Fibroblast of skin of abdomen (primary cell): ENCODE results near the gene LOXL1.

Source experiments
- DNase-seq: peaks from one replicate; pipeline ENCODE4 v3.0.0-alpha.2; 2013

LOXL1 gene

DNA sequence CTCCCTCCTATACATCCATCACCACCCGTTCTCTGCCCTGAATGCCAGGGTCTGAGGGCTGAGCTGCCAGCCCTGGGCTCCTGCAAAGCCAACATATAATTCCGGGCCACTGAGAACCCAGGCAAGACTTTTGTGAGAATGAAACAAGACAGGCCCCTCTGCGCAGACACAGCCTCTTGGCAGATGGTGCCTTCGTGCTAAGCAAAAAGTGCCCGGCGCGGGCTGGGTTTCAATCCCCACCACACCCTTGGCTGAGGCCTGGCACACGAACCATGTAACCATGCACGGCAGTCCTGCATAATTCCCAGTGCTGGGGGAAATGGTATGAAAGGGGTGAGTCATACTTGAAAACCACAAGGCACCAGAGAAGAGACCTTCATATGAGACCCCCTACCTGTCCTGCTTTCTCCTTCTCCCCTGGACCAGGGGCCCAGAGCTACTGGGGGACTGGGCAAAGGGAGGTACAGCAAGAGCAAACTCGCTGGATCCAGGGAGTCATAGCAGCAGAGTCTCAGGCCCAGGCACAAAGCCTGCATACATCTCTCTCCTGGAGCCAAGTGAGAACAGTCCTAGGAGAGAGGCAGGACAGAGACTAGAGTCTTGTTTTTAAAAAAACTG is 26.1 kb upstream of the LOXL1 start:
- peak; percentile 40 for DNase-seq

DNA sequence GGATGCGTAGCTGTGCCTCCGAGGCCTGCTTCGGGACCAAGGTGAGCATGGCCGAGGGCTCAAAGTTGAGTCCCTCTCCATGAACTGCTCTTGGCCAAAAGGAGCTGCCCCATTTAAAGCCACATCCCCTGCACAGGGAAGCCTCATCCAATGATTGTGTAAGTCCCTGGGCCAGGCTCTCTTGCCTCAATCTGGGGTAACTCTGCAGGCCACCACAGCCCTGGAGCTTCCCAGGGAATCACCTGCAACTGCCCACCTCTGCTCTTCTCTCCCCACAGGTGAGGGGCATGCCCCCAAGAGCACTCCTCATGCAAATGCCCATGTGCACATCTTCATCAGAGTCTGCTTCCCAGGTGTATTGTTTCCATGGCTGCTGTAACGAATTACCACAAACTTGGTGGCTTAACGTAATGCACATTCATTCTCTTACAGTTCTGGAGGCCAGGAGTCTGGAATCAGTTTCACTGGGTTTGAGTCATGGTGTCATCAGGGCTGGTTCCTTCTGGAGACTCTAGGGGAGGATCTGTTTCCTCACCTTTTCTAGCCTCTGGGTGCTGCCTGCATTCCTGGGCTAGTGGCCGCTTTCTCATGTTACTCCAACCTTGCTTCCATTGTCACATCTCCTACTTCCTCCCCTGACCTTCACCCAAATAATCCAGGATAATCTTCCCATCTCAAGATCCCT is 25.0 kb upstream of the LOXL1 start:
- no peak for DNase-seq

DNA sequence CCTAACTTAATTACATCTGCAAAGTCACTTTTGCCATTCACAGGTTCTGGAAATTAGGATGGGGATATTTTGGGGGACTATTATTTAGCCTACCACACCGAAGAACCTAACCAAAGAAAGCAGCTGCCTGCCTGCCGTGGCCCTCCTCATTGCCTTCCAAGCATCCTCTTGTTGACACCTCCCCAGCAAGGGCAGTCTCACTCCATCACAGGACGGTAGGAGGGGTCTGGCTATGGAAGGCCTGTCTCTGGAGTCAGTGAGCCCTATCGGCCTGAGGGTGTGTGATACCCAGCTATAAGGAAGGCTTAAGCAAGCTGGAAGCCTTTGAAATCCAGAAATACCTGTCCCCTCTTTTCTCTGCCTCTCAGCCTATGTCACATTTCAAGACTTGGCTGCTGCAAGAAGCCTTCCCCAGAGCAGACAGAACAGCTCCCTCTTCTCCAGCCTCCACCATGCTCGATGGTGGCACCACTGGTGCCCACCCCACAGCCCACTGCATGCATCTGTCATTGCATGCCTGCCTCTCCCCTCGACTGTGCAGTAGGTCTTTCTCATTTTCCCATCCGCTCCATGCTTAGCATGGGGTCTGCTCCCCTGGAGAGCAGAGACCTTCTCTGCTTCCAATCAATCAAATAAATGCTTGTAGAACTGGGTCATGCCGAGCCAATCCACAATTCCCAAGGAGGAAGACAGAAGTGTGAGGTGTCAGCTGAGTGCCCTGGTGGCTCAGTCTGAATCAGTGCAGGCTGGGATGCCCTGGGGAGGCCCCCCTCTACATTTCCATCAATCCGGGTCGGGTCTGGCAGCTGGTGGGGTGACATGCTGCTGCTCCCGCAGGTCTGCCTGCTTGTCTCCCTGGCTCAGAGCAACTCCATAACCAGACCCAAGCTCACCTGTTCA is 23.9 kb upstream of the LOXL1 start:
- no peak for DNase-seq

DNA sequence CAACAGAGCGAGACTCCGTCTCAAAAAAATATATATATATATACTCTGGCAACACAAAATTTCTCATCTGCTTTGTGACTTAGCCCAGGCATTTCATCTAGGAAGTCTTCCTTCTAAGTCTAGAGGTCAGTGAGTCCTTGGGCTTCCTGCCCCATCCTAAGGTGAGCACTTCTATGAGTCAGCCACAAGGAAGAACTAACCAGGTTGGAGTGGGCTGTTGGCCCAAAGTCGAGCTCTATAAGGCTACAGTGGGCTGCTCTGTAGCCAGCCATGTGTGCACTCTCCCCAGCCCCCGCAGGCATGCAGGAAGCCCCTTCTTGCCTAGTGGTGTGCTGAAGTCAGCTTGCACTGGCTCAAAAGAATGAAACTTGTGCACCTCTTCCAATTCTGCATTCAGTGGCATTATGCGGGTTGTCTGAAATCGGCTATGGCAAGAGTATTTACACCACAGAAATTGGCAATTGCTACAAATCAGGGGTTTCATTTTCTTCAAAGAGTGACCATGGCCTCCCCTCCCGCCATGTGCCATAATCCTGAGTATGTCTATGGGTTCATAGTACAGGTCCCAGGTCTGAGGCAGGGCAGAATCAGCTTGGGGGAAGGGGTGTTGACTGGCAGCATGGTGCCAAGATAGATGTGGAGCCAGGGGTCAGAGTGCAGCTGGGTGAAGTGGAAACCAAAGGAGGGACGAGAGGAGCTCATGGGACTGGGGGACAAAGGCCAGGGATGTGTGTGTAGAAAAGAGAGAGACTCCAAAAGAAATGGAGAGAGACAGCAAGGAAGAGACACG is 22.0 kb upstream of the LOXL1 start:
- no peak for DNase-seq

DNA sequence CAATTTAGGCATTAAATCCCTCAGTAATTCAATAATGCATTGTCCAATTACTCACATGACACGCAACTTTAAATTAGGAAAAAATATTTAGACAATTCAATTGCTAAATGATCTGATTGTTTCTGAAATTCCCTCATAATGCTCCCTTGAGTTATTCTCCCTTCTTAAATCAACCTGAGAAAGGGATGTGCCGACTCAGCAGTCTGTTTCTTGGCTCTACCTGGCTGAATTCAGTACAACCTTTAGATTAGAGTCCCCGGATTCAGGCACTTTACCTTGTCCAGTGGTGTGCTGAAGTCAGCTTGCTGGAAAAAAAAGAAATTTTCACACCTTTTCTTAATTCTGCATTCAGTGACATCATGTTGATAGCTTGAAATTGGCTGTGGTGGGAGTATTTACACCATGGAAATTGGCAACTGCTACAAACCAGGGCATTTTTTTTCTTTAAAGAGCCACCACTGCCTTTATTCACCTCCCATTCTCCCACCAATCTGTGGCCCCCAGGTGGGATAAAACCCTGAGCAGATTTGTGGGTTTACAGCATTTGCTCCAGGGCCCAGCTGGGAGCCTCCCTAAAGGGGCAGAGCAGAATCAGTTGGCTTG is 20.9 kb upstream of the LOXL1 start:
- DNase-seq = no peak

DNA sequence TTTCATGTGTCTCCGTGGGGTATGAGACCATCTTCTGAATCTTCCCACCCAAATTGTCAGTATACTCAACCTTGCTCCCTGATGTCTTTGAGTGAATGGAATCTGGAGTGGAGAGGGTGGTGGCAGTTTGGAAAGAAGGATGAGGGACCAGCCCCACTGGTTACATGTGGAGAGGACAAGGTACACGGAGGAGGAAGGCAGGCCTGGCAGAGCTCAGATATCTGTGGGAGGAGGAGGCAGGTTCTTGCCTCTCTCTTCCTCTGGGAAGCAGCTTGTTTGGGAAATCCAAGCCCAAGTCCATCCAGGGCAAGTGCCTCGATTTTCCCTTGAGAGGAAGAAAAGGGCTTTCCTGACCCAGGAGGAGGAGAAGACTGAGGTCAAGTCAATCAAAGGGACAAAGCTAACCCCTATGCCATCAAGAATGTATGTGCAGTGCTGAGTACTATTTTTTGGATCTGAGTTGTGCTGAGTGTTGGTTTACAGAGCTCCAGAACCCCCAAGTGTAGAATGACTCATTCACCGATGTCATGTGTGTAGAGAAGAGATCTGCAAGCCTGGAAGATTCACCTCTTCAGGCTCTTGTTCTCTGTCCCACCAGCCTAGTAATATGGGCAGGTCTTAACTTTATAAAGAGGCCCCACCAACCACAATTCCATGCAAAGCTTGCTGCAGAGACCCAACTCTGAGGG is 19.8 kb upstream of the LOXL1 start:
- peak; percentile 60 for DNase-seq

DNA sequence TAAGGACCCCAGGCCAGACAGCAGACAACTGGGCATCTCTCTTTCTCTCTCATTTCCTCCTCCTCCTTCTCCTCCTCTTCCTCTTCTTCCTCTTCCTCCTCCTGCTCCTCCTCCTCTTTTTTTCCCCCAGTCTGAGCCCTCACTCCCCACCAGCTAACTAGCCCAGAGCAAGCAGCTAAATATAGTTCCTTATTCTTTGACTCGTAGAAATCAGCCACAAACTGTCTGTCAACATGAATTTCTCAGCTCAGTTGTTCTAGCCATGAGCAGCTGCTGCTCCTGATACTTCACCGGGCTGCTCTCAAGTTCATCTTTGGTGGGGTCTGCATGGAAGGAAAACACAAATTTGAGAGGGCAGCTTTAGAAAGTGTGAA is 19.2 kb upstream of the LOXL1 start:
- DNase-seq = no peak

DNA sequence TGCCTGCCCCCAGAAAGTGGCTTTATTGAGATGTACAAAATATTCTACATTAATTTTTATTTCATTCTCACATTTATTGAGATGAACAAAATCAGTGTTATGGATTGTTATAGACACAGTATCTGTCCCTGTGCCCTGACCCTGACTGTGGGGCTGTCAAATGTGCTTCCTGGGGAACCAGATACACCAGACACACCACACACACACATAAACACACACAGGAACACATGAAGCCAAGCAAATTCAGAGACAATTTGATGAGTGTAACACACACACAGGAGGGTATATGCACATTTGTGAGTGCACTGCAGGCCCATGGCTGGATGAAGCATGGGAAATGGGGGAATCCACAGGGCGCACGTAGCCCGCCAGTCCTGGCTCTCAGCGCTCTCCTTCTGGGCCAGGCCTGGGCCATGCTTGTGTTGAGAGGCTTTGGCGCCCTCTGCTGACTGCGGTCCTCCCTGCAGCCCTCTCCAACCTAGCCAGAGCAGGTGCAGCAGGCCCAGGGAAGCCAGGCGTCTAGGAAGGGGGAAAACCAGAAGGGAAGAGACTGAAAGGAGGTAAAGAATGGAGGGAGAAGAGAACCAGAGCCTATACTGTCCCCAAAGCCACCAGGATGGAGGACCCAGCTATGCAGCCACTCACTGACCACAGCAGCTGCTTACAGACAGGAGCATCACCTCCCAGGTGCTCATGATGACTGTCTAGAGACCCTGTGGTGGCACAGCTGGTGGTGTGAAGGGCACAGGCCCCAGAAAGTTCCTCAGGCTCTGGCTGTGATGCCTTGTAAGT is 18.0 kb upstream of the LOXL1 start:
- peak; percentile 67 for DNase-seq

DNA sequence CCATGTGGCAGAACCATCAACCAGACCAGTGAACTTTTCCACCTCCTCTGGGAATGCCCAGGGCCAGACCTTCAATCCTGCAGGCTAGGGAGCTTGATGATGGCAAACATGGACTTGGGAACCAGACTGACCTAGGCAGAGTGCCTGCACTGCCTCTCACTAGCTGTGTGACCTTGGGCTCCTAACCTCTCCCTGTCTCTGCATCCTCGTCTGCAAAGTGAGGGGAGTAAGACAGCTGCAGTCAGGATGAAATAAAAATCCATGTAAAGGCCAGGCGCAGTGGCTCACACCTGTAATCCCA is 17.5 kb upstream of the LOXL1 start:
- no peak for DNase-seq

DNA sequence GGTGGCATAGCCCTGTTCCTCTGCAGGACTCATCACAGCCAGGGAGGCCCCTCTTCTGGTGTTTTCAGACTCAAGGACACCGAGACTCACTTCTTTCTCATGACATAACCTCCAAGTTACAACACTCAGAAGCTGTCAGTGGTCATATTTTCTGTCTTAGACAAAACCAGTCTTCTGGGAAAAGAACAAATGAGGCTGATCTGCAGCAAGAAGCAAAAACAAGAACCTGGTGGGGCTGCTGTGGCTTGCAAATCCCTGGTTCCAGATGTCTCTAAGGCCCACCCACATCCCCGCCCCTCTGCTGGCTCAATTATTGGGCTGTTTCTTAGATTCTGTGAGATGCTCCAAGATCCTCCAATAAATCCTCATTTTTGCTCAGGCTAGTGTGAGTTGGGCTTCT is 16.6 kb upstream of the LOXL1 start:
- no peak for DNase-seq

DNA sequence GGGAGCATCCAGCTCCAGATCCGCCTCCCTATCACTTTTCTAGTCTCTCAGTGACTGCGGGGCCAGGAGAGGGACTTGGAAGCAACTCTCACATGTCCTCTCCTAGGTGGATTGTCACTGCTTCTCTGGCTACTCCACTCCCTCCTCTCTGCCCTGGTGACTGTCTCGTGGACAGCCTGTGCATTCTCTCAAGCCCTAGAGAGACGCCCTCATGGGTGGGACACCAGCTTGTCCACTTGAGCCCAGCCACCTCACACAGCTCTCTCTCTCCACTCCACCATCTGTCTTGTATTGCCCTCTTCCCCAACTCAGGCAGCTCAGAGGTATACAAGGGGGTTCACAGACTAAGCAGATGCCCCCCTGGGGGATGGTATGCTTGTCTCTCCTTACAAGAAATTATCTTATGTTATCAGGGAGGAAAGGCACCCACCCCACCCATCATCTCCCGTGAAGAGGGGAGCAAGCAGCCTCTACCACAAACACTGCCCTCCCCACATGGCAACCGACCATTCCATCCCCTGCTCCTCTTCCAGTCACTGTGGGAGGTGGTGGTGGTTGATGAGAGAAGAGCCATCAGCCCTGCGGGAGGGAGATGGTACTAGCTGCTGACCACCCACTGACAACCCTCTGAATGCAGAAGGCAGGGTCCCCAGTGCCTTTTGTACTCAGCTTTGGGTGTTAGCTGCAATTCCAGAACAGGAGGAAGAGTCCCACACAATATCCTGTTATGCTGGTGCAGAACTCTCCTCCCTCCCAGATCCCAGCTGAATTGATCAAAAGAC is 15.5 kb upstream of the LOXL1 start:
- no peak for DNase-seq

DNA sequence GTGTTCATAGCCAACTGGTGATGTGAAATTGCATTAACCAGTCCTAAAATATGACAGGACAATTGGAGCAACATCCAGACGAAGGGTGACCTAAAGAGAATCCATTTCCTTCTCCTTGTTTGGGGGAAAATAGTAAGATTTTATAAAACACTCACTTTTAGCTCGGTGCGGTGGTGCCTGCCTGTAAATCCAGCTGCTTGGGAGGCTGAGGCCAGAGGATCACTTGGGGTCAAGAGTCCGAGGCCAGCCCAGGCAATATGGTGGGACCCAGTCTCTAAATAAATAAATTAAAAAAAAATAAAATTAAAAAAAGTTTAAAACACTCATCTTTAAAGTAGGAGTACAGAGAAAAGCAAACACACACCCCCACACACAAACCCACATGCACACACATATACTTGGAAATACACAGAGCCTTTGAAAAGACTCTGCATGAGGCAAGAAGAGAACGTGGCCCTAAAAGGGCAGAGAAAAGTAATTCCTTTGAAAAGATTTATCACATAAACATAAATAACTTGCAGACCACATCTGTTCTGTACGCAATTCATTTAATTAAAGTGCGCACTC is 14.1 kb upstream of the LOXL1 start:
- DNase-seq = no peak

DNA sequence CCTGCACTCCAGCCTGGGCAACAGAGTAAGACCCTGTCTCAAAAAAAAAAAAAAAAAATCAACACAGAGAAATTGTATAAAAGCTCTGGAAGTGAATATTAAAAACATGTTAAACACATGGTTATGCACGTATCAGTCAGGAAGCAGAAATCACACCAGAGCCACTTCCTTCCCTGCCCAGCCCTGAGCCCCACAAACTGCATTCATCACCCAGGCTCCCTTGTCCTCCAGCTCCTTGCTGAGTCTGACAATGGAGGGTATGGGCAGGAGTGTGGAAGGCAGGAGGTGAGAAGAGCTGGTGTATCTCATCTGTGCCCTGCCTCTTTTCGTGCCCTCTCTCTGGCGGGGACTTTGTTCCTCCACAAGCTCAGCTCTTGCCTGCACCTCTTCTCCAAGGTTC is 12.1 kb upstream of the LOXL1 start:
- no peak for DNase-seq

DNA sequence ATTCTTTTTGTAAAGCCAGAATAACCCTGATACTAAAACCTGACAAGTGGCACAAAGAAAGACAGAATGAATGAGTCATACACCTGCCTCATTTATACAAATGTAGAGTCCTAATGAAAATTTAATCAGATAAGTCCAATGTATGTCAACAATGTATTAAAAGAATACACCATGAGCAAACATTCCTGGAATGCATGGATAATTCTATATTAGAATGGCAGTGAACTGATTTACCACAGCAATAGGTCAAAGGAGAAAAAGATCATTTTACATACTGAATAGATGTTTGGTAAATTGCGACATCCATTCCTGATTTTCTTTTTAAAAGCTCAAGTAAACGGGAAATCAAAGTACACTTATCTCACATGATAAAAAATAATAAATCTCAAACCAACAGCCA is 11.2 kb upstream of the LOXL1 start:
- DNase-seq = peak; percentile 48

DNA sequence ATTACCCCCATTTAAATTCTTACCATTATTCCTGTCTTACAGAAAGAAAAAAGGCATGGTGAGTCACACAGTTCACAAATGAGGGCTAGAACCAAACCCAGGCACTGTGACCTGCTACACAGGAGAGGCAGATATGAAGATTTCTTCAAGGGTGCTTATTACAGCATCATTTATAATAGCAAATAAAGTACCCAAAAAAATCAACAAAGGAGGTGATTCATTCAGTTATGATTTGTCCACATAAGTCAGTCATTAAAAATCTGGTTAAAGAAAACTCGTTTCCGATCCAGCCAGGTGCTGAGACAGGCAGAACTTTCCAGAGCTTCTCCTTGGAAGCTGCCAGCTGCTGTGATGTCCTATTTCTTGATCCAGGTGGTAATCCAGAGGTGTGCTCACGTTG is 7.5 kb upstream of the LOXL1 start:
- no peak for DNase-seq

DNA sequence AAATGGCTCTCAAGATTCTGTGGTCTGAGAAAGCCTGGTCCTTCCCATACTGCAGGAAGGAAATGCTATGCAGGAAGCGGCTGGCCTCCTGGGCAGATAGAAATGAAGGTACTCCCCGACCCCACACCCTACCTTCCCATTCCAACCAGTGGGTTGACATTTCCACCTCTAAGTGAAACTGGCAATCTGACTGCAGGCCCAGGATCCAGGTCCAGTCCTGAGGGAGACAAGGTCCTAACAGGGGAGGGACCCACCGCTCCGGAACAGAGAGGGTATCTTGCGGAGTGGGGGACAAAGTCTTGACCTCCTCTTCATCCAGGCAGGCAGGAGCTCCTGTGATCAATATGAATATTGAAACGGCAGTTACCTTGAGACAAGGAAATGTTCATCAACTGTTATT is 6.6 kb upstream of the LOXL1 start:
- no peak for DNase-seq

DNA sequence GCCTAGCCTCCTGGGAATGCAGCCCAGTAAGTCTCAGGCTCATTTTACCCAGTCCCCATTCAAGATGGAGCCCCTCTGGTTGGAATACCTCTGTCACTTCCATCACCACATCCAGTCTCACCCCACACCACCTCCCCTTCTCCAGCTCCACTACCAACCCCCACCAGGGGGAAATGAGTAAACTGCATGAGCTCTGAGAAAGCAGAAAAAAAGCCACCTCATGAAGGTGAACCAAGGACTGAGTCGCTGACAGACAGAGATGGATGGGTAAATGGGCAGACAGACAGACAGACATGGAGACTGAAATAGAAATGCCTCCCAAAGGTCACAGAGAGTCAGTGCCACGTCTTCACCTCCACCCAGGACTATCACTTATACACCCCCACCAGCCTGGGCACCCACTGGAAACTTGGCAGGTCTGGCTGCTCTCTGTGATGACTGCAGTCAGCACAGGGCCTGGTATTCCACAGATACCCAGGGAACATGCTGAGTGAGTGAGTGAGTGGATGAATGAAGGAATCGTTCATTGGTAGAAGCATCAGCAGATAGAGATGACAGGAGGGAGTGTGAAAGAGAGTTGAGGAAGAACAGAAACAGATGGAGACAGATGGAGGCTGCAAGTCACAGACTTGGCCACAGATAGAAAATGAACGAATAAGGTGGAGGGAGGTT is 4.9 kb upstream of the LOXL1 start:
- DNase-seq = no peak

DNA sequence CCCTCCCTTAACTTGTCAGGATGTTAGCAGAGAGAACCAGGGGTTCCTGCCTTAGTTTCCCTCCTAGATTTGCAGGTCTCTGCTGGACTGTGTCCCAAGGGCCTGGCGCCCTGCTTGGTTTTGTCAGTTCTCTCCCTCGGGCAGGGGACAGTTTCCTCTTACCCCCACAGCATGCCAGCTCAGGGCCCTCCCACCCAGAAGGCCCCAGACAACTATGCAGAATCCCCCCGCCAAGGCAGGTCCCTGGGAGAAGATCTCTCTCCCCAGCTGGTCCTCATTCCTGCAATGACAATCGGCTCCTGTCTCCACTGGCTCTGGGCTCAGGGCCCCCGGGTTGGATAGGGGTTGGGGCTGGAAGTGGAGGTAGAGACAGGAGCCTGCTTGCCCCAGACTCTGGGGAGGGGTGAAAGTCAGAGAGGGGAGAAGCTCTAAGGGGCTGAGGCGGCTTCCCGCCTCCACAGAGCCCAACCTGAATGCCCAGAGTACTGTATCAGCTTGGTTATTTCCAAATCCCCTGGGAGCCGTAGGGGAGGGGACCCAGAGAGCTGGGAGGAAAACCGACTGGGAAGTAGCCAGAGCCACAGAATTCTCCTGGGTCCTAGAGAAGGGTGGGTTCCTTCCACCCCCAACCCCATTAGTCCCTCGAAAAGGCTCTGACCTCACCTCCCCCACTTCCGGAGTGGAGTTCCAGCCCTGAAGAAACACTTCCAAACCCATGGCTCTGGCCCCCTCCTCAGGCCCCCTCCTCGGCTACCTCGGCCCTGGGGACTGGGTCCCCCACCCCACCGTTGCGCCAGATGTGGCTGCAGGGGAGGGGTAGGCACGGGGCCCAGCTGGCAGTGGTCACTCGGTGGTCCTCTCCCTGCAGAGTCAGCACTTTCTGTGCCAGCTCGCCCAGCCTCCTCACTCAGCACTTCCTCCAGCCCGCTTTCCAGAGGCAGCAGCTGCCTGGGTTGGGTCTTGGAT is 3.8 kb upstream of the LOXL1 start:
- peak; percentile 91 for DNase-seq
